OCI-LY7 (cell line): ENCODE results near the gene PIAS4.
A peak's percentile ranks its signal among the peaks of the same experiment; 100 is the strongest.

Source experiments
- CTCF ChIP-seq: fragments of 200-600 bp; sonication (generic); conservative IDR thresholded peaks from 2 replicates; pipeline ENCODE4 v1.5.1; 2014; ENCODE audit warnings: mild to moderate bottlenecking, antibody characterized with exemption, low read length, moderate library complexity, mixed read lengths
- EZH2phosphoT487 ChIP-seq: fragments of 200-600 bp; sonication (generic); IDR thresholded peaks from 2 replicates; pipeline ENCODE4 v1.6.1; 2018; ENCODE audit warnings: low read depth, borderline replicate concordance, mild to moderate bottlenecking, mixed run types, antibody characterized with exemption, low read length, moderate library complexity, mixed read lengths

- 0 out of 2 replicates have a peak, but pooled peaks have one; percentile 21 for TF ChIP-seq CTCF
- no peak for TF ChIP-seq EZH2phosphoT487
Observed at GRCh38 chr19:4066176-4066606, 58.7 kb downstream of the PIAS4 start.
